ENCODE measurements around the gene E2F4. TPM values are rescaled to one million over a fixed set of nuclear protein-coding genes. Genes with fewer than 3 reads are reported as not detected.

The E2F4 gene
- 90.6 and 96.1 TPM in 2 replicates for total RNA-seq (2013; cell fraction: nucleolus; rRNA removed)
- total RNA-seq (2014; rRNA removed) (105 and 116 TPM in 2 replicates), total RNA-seq (2014; rRNA removed; fragmentation: Illumina TruSeq; extraction: Trizol) (68.2 and 72.6 TPM in 2 replicates), total RNA-seq (2021) (96.7 and 108 TPM in 2 replicates), polyA plus RNA-seq (2011; rRNA removed) (42.7 and 75.6 TPM in 2 replicates), polyA plus RNA-seq (2014; fragmentation: Illumina TruSeq; extraction: Trizol) (38.3 and 88.0 TPM in 2 replicates), polyA plus RNA-seq (2014; fragmentation: Nextera tagmentation; extraction: Ambion mirVana) (10 to 100 TPM; 11.7 to 16.5 TPM), polyA plus RNA-seq (2014; rRNA removed) (132 and 147 TPM in 2 replicates), polyA plus RNA-seq (2016; fragmentation: Nextera tagmentation; extraction: Ambion mirVana) (100 to 1,000 TPM; 104 to 110 TPM), polyA minus RNA-seq (2011; rRNA and poly(A)+ RNA removed) (75.3 and 103 TPM in 2 replicates), Bru-seq, nascent RNA (percentile 76 among the genes with signal in this experiment), BruChase-seq, experiment 1, labeled RNA remaining after a 6-hour chase (percentile 93 among the genes with signal in this experiment), BruChase-seq, experiment 2, labeled RNA remaining after a 2-hour chase (percentile 88 among the genes with signal in this experiment)
- polyA plus RNA-seq (2011; ENCODE audit: low read depth): 51.0 TPM
- 126 and 137 TPM in 2 replicates for polyA plus RNA-seq (2011; cell fraction: cytosol; rRNA removed)
- 235 and 287 TPM in 2 replicates for polyA plus RNA-seq (2011; cell fraction: nucleus; rRNA removed)
- 64.9 and 80.5 TPM in 2 replicates for polyA plus RNA-seq (2012)
- 28.5 and 40.3 TPM in 2 replicates for polyA minus RNA-seq (2011; cell fraction: cytosol; rRNA and poly(A)+ RNA removed)
- polyA minus RNA-seq (2011; cell fraction: nucleus; rRNA and poly(A)+ RNA removed): 62.7 and 107 TPM in 2 replicates
- long read RNA-seq, experiment 1, transcript E2F4-201 (10 exons, 2,096 nt): major isoform, 47 of 59 reads
- long read RNA-seq, experiment 1, partial matches to known transcripts: 7 of 59 reads
- long read RNA-seq, experiment 1, other reads (novel, unspliced or antisense): 5 of 59 reads
- long read RNA-seq, experiment 2, partial matches to known transcripts: 7 of 14 reads
- long read RNA-seq, experiment 2, other reads (novel, unspliced or antisense): 5 of 14 reads

GRCh38 chr16:67191995-67192681, at the start of gene E2F4:
Gene E2F4 (plus strand): TSS chr16:67192155. CDS start chr16:67192228, 73 bp downstream.
- ChIA-PET POLR2A (interaction anchor here (0.7 to 4.7 kb wide), 6 partner anchors 17 to 52 kb away, joined by 3 to 22 read pairs (median 4); partner anchors contain the start of gene TMEM208), RAD21 (ENCODE audit: unreplicated experiment) (interaction anchor here (0.8 to 1.7 kb wide), 5 partner anchors 22 to 55 kb away, joined by 3 to 7 read pairs (median 5); partner anchors contain the start of genes FHOD1, NOL3 and TMEM208), SMC1A (ENCODE audit: uncharacterized antibody, unreplicated experiment) (interaction anchor here (0.8 to 2.1 kb wide), 4 partner anchors 53 to 174 kb away, joined by 3 to 9 read pairs (median 3); partner anchors contain the start of gene PHAF1), CTCF (interaction anchor here (0.6 to 1.8 kb wide), 8 partner anchors 26 to 238 kb away, joined by 3 to 11 read pairs (median 4); partner anchors contain the start of genes FBXL8, TMEM208 and TRADD)
- peak; percentile 66 for DNase-seq (ENCODE audit: low read depth, low spot score)
- peaks cover 7% of the 10 kb centered on the region for H4K20me1 ChIP-seq (ENCODE audit: control insufficient read depth, insufficient read depth)
- peaks cover 8% of the 10 kb centered on the region for H3K4me1 ChIP-seq (ENCODE audit: control insufficient read depth, insufficient read depth, low read length)
- TSS peak; percentile 77 for BruUV-seq (replicated peaks)
- ATAC-seq: peak; percentile 98
- FAIRE-seq: peak; percentile 99
- 1% methylated on average over 47 of the region's 54 CpGs for WGBS (ENCODE audit: insufficient coverage, insufficient replicate concordance, low lambda C conversion rate, missing lambda C conversion rate)
- H3K9me3 ChIP-seq (replicated peaks; ENCODE audit: control insufficient read depth, insufficient read depth, low read length): no peaks in the 10 kb centered on the region
- peaks cover 14 to 20% of the 10 kb centered on the region in 2 experiments for H3K36me3 ChIP-seq (ENCODE audit: control insufficient read depth in 2 of 2, insufficient read depth in 2 of 2, low read length in 1 of 2)
- peak within 1 kb of the TSS; percentile 97 for H3K9ac ChIP-seq (ENCODE audit: control insufficient read depth, insufficient read depth, low read length)
- H3K27ac ChIP-seq (ENCODE audit: control insufficient read depth, insufficient read depth): peak within 1 kb of the TSS; percentile 79
- in situ Hi-C loops (cut with MboI): no loop called here
- H3K4me2 ChIP-seq (ENCODE audit: control insufficient read depth, insufficient read depth): peak within 1 kb of the TSS; percentile 95
- H3K79me2 ChIP-seq (ENCODE audit: control insufficient read depth, insufficient read depth, low read length): peaks cover 23% of the 10 kb centered on the region
- no peaks in the 10 kb centered on the region for H3K27me3 ChIP-seq (replicated peaks in 1 of 2; ENCODE audit: control insufficient read depth in 2 of 2, insufficient read depth in 2 of 2, low read length in 1 of 2)
- intact Hi-C loops (cut with micrococcal nuclease; ENCODE audit: unreplicated experiment): loop anchor here (2.0 kb wide), 1 partner anchor 55 kb away; the partner anchor contains the start of gene FHOD1
- H3K4me3 ChIP-seq: peak within 1 kb of the TSS; percentile 99
- H2AFZ ChIP-seq (ENCODE audit: control insufficient read depth, low read depth, low read length): peak within 1 kb of the TSS; percentile 63
- TF ChIP-seq SKIL (IDR thresholded peaks at IDR 0.05; ENCODE audit: low read depth, poor library complexity, severe bottlenecking) (no peak), RUNX3 (IDR thresholded peaks at IDR 0.05; ENCODE audit: low read length) (peak; percentile 95), CEBPZ (IDR thresholded peaks at IDR 0.05; ENCODE audit: low read depth, low read length) (no peak), IKZF1 (conservative IDR thresholded peaks at IDR 0.05) (peak; percentile 93), YY1 (IDR thresholded peaks at IDR 0.05; ENCODE audit: low read depth, low read length) (peak; percentile 90), RCOR1 (conservative IDR thresholded peaks at IDR 0.05; ENCODE audit: low read depth, low read length) (no peak), REST (IDR thresholded peaks at IDR 0.05; ENCODE audit: low read depth, low read length) (no peak)
